ENCODE results near the gene SCN8A.
"Not testable (repeated sequence)": the region's sequence is repeated elsewhere in the genome, so short reads cannot be mapped to it uniquely, and the experiment has no call there.

Gene SCN8A

GRCh38 chr12:51818566-51819300 is 227.7 kb downstream of the SCN8A start:
- DNase-seq, result no peak

- no peak for DNase-seq
These were observed 228.9 kb downstream of the SCN8A start for GRCh38 chr12:51819736-51820525.

GRCh38 chr12:51820526-51821439 is 229.8 kb downstream of the SCN8A start:
- DNase-seq, result peak; percentile 58

GRCh38 chr12:51821440-51822260 is 230.6 kb downstream of the SCN8A start:
- DNase-seq, result no peak

GRCh38 chr12:51822261-51822616 is 231.2 kb downstream of the SCN8A start:
- DNase-seq, result no peak

GRCh38 chr12:51822956-51823355 is 231.9 kb downstream of the SCN8A start:
- no peak for DNase-seq

- DNase-seq, result peak; percentile 69
These were observed 233.0 kb downstream of the SCN8A start for GRCh38 chr12:51823875-51824565.

- no peak for DNase-seq
These were observed 234.2 kb downstream of the SCN8A start for GRCh38 chr12:51825216-51825615.

- DNase-seq, result no peak
These were observed 235.8 kb downstream of the SCN8A start for GRCh38 chr12:51826881-51827280.

- peak; percentile 30 for DNase-seq
These were observed 237.1 kb downstream of the SCN8A start for GRCh38 chr12:51827925-51828818.

- no peak for DNase-seq
These were observed 238.0 kb downstream of the SCN8A start for GRCh38 chr12:51829011-51829481.

GRCh38 chr12:51829641-51830040 is 238.6 kb downstream of the SCN8A start:
- DNase-seq, result no peak

GRCh38 chr12:51831817-51832216 is 240.8 kb downstream of the SCN8A start:
- DNase-seq, result not testable (repeated sequence)

- peak; percentile 52 for DNase-seq
These were observed 241.5 kb downstream of the SCN8A start for GRCh38 chr12:51832354-51833107.

GRCh38 chr12:51833448-51834227 is 242.6 kb downstream of the SCN8A start:
- no peak for DNase-seq

- DNase-seq, result no peak
These were observed 243.4 kb downstream of the SCN8A start for GRCh38 chr12:51834411-51834810.

- no peak for DNase-seq
These were observed 245.2 kb downstream of the SCN8A start for GRCh38 chr12:51836041-51836826.

GRCh38 chr12:51836827-51837173 is 245.8 kb downstream of the SCN8A start:
- no peak for DNase-seq
